Ovary (tissue), 3 donors: Measurements from ENCODE around the gene IFIT1B.

ENCODE experiments used
- CTCF ChIP-seq, 3 donors: fragments of 450-650 bp in 2 of 3; fragments of 200-600 bp in 1 of 3; IDR thresholded peaks; one replicate each; pipeline versions ENCODE4 v1.5.1 to v1.8.0; 2016 to 2022; ENCODE audit warnings: antibody characterized with exemption in 3 of 3, mild to moderate bottlenecking in 1 of 3
- EP300 ChIP-seq: sonication (generic); formaldehyde crosslinking; IDR thresholded peaks from one replicate; pipeline ENCODE4 v1.6.1; 2017; ENCODE audit warnings: antibody characterized with exemption
- POLR2A ChIP-seq: fragments of 450-650 bp; IDR thresholded peaks from one replicate; pipeline ENCODE4 v1.6.1; 2017; ENCODE audit warnings: antibody characterized with exemption, mild to moderate bottlenecking, moderate library complexity
- donor health status: DM: no; HTN: no; CAD: no.

GRCh38 chr10:89421018-89421476, 43.2 kb downstream of the IFIT1B start:
- TF ChIP-seq CTCF (IDR thresholded peaks at IDR 0.05), result no peak
- TF ChIP-seq POLR2A, result no peak
- no peak for TF ChIP-seq EP300
